K562 (cell line): ENCODE results near the gene TRMT112. TPM values are rescaled to one million over a fixed set of nuclear protein-coding genes. Genes with fewer than 3 reads are reported as not detected.

Experiments
- CCNT2 ChIP-seq: IDR thresholded peaks from 2 replicates; pipeline ENCODE4 v1.6.1; 2011; ENCODE audit warnings: borderline replicate concordance, low read depth, mild to moderate bottlenecking, moderate library complexity, mixed read lengths, low read length; ENCODE audit not compliant: insufficient read length; ENCODE audit errors: extremely low read depth
- E2F1 ChIP-seq: sonication (generic); formaldehyde crosslinking; IDR thresholded peaks from 2 replicates; pipeline ENCODE4 v1.8.1; 2023; ENCODE audit warnings: mild to moderate bottlenecking, missing genetic modification reagents, moderate library complexity
- HNRNPLL ChIP-seq: fragments of 200-400 bp; formaldehyde crosslinking; IDR thresholded peaks from 2 replicates; pipeline ENCODE4 v1.6.1; 2017; ENCODE audit warnings: low read length, low read depth, mild to moderate bottlenecking; ENCODE audit not compliant: poor library complexity, severe bottlenecking
- ID3 ChIP-seq, 2 experiments: fragments of 250-450 bp in 1 of 2; fragments of 450-650 bp in 1 of 2; sonication (Bioruptor Pico) in 1 of 2; IDR thresholded peaks; 2 replicates each; pipeline versions ENCODE4 v1.6.1 to v1.8.0; 2016 to 2021; ENCODE audit warnings: mild to moderate bottlenecking in 2 of 2, moderate library complexity in 2 of 2, missing compliant biosample characterization in 1 of 2, missing genetic modification characterization in 1 of 2
- PHB ChIP-seq: fragments of 250-450 bp; sonication (Bioruptor Pico); IDR thresholded peaks from 2 replicates; pipeline ENCODE4 v1.5.0; 2021
- ZBTB11 ChIP-seq, 3 experiments: fragments of 200-800 bp in 1 of 3; fragments of 250-450 bp in 1 of 3; fragments of 450-650 bp in 1 of 3; sonication (Bioruptor Pico) in 1 of 3; sonication (Bioruptor generic) in 1 of 3; formaldehyde crosslinking in 1 of 3; IDR thresholded peaks; 2 replicates each; pipeline versions ENCODE4 v1.6.1 to v1.8.0; 2016 to 2022; ENCODE audit warnings: mild to moderate bottlenecking in 2 of 3, missing genetic modification characterization in 2 of 3, missing compliant biosample characterization in 1 of 3, moderate library complexity in 1 of 3
- ZC3H11A ChIP-seq: IDR thresholded peaks from 2 replicates; pipeline ENCODE4 v1.6.1; 2012; ENCODE audit warnings: low read depth, low read length, improper control_type of control experiment
- ZNF592 ChIP-seq: fragments of 450-650 bp; IDR thresholded peaks from 2 replicates; pipeline ENCODE4 v1.6.1; 2017; ENCODE audit warnings: antibody characterized with exemption, mild to moderate bottlenecking
- ZNF695 ChIP-seq: fragments of 450-650 bp; formaldehyde crosslinking; IDR thresholded peaks from 2 replicates; pipeline ENCODE4 v1.4.0; 2020; ENCODE audit warnings: mild to moderate bottlenecking, moderate library complexity
- ZNF76 ChIP-seq: fragments of 250-450 bp; sonication (Bioruptor Pico); IDR thresholded peaks from 2 replicates; pipeline ENCODE4 v1.4.0; 2020; ENCODE audit warnings: mild to moderate bottlenecking, moderate library complexity, borderline replicate concordance
- ZSCAN29 ChIP-seq: fragments of 450-650 bp; IDR thresholded peaks from 2 replicates; pipeline ENCODE4 v1.6.1; 2017
- polyA plus RNA-seq, 8 experiments: library from polyadenylated mRNA; depleted of rRNA in 4 of 8; stranded (reverse) in 5 of 8; unstranded in 3 of 8; fragments of >200 nt; fragmentation: Nextera tagmentation in 2 of 8; fragmentation: Illumina TruSeq in 1 of 8; extraction: Ambion mirVana in 2 of 8; extraction: Trizol in 1 of 8; gene quantifications; 2 replicates each; pipeline versions ENCODE4 v1.2.1 to v1.2.3, GENCODE V29; 2011 to 2014; ENCODE audit warnings: inconsistent platforms in 1 of 8, missing spikeins in 1 of 8
- total RNA-seq, 7 experiments: library from RNA; depleted of rRNA in 6 of 7; stranded (reverse); fragments of >200 nt in 6 of 7; fragmentation: Illumina TruSeq in 2 of 7; extraction: Trizol in 2 of 7; gene quantifications; 2 replicates each; pipeline versions ENCODE4 v1.2.1 to v1.2.3, GENCODE V29; 2011 to 2021; ENCODE audit warnings: low replicate concordance in 1 of 7
- TF ChIP-seq, protein P1 (sequence below): sonication (generic); formaldehyde crosslinking; IDR thresholded peaks from 2 replicates; pipeline ENCODE4 v1.8.0; 2022; ENCODE audit warnings: missing genetic modification reagents, mild to moderate bottlenecking, borderline replicate concordance
- TF ChIP-seq, protein P2 (sequence below): fragments of 450-650 bp; conservative IDR thresholded peaks from 2 replicates; pipeline ENCODE4 v1.6.1; 2016; ENCODE audit warnings: missing genetic modification characterization, low read depth, mild to moderate bottlenecking, missing compliant biosample characterization, moderate library complexity

Gene TRMT112
- total and polyA plus RNA-seq, 9 of the 15 experiments (the other 6 are each of a cell fraction or from before 2014, with no cell fraction given) = 162 to 444 (median 300) TPM

DNA sequence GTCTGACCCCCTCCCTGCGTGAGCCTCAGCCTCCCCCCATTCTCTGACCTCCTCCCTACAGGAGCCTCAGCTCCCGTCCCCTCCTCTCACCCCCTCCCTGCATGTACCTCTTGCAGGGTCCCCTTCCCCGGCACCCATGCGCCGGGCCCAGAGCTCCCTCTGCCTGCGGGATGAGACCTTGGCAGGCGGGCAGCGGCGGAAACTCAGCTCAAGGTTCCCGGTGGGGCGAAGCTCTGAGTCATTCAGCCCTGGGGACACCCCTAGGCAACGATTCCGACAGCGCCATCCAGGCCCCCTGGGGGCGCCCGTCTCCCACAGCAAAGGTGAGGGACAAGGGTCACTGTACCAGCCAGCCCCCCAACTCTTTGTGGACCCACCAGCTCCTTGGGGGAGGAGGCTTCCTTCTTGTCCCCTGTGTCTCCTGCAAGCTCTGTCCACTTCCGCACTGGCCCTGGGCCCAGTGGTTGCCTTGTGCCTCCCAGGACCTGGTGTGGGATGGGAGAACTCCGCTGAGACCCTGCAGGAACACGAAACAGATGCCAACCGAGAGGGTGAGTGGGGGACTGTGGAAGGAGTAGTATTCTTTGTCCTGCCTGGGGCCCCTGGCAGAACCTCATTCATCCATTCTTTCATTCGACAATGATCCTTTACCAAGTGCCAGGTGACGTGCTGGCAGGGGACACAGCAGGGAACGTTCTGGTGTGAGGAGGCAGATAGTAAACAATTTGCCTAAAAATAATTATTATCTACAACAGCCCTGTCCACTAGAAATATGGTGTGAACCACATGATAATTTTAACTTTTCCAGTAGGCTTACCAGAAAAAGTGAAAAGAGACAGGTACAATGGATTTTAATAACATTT lies 38.0 kb upstream of the TRMT112 start (continued):
- TF ChIP-seq, protein P1, sequence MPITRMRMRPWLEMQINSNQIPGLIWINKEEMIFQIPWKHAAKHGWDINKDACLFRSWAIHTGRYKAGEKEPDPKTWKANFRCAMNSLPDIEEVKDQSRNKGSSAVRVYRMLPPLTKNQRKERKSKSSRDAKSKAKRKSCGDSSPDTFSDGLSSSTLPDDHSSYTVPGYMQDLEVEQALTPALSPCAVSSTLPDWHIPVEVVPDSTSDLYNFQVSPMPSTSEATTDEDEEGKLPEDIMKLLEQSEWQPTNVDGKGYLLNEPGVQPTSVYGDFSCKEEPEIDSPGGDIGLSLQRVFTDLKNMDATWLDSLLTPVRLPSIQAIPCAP (CRISPR knock-in tag) = no peak
- TF ChIP-seq ZBTB11 (CRISPR knock-in tag; IDR thresholded peaks at IDR 0.05) (peak in 1 of 3 experiments; percentile 55; a peak in 1 of 6 replicates), PHB (CRISPR knock-in tag) (no peak), ZNF592 (peak; percentile 93), ZNF76 (CRISPR knock-in tag) (peak; percentile 44; the same call in 1 of the 2 replicates), ID3 (CRISPR knock-in tag; IDR thresholded peaks at IDR 0.05) (no peak), ID3 (tag; IDR thresholded peaks at IDR 0.05) (peak; percentile 81), ZC3H11A (no peak), ZNF695 (no peak), ZSCAN29 (no peak), HNRNPLL (peak; percentile 17), E2F1 (CRISPR knock-in tag) (no peak), CCNT2 (peak; percentile 60)
- TF ChIP-seq, protein P2, sequence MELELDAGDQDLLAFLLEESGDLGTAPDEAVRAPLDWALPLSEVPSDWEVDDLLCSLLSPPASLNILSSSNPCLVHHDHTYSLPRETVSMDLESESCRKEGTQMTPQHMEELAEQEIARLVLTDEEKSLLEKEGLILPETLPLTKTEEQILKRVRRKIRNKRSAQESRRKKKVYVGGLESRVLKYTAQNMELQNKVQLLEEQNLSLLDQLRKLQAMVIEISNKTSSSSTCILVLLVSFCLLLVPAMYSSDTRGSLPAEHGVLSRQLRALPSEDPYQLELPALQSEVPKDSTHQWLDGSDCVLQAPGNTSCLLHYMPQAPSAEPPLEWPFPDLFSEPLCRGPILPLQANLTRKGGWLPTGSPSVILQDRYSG (tag) = no peak
